GM19035 (cell line): Measurements from ENCODE around the gene CLEC3B.
"Not testable (repeated sequence)": the region's sequence is repeated elsewhere in the genome, so short reads cannot be mapped to it uniquely, and the experiment has no call there.

ENCODE experiments used
- ATAC-seq: cut with Tn5 transposase; IDR thresholded peaks from one replicate; pipeline ENCODE4 v1.9.1; 2021; ENCODE audit not compliant: unreplicated experiment

CLEC3B gene

GRCh38 chr3:45034612-45035252 is 8.6 kb downstream of the CLEC3B start:
- ATAC-seq = no peak

GRCh38 chr3:45035441-45036301 is 9.6 kb downstream of the CLEC3B start:
- ATAC-seq = no peak

GRCh38 chr3:45037720-45038455 is 11.8 kb downstream of the CLEC3B start:
- peak; percentile 70 for ATAC-seq

- ATAC-seq = no peak
These were observed 15.6 kb downstream of the CLEC3B start for GRCh38 chr3:45041666-45042065.

GRCh38 chr3:45042162-45042561 is 16.1 kb downstream of the CLEC3B start:
- no peak for ATAC-seq

GRCh38 chr3:45043728-45044299 is 17.7 kb downstream of the CLEC3B start:
- no peak for ATAC-seq

- ATAC-seq = no peak
These were observed 22.1 kb downstream of the CLEC3B start for GRCh38 chr3:45048244-45048643.

GRCh38 chr3:45049807-45050206 is 23.7 kb downstream of the CLEC3B start:
- ATAC-seq = no peak

GRCh38 chr3:45051685-45052084 is 25.6 kb downstream of the CLEC3B start:
- ATAC-seq = no peak

GRCh38 chr3:45053805-45054195 is 27.7 kb downstream of the CLEC3B start:
- not testable (repeated sequence) for ATAC-seq

GRCh38 chr3:45054196-45054857 is 28.2 kb downstream of the CLEC3B start:
- no peak for ATAC-seq

- no peak for ATAC-seq
These were observed 28.9 kb downstream of the CLEC3B start for GRCh38 chr3:45055032-45055410.

GRCh38 chr3:45055411-45056143 is 29.5 kb downstream of the CLEC3B start:
- no peak for ATAC-seq

GRCh38 chr3:45056608-45057301 is 30.7 kb downstream of the CLEC3B start:
- no peak for ATAC-seq

GRCh38 chr3:45057557-45057956 is 31.5 kb downstream of the CLEC3B start:
- no peak for ATAC-seq

- no peak for ATAC-seq
These were observed 33.0 kb downstream of the CLEC3B start for GRCh38 chr3:45059132-45059531.

- ATAC-seq = no peak
These were observed 34.2 kb downstream of the CLEC3B start for GRCh38 chr3:45060165-45060892.

- no peak for ATAC-seq
These were observed 36.6 kb downstream of the CLEC3B start for GRCh38 chr3:45062697-45063070.
